Smooth muscle cell (in vitro differentiated cells): Measurements from ENCODE around the gene KLHL29. TPM values are rescaled to one million over a fixed set of nuclear protein-coding genes. Genes with fewer than 3 reads are reported as not detected.

ENCODE experiments used
- DNase-seq: peaks from one replicate; lab custom pipeline; 2025; ENCODE audit not compliant: unreplicated experiment; lab: John Stamatoyannopoulos, UW
- H2AFZ ChIP-seq: fragments of 200-600 bp; sonication (generic); 2 replicates; pipeline ENCODE4 v1.6.0; 2016; ENCODE audit warnings: antibody characterized with exemption, low read depth, mild to moderate bottlenecking
- H3F3A ChIP-seq: fragments of 200-600 bp; sonication (generic); 2 replicates; pipeline ENCODE4 v1.6.0; 2017; ENCODE audit warnings: antibody characterized with exemption, low read depth
- H3K27ac ChIP-seq: fragments of 200-600 bp; sonication (generic); 2 replicates; pipeline ENCODE4 v1.5.1; 2016; ENCODE audit warnings: low read depth, mild to moderate bottlenecking
- H3K27me3 ChIP-seq: fragments of 200-600 bp; sonication (generic); 2 replicates; pipeline ENCODE4 v1.6.1; 2016; ENCODE audit warnings: low read depth, mild to moderate bottlenecking
- H3K36me3 ChIP-seq: fragments of 200-600 bp; sonication (generic); 2 replicates; pipeline ENCODE4 v1.5.1; 2016; ENCODE audit warnings: low read depth
- H3K4me1 ChIP-seq: fragments of 200-600 bp; sonication (generic); 2 replicates; pipeline ENCODE4 v1.5.1; 2016; ENCODE audit warnings: low read depth
- H3K4me2 ChIP-seq: fragments of 200-600 bp; sonication (generic); 2 replicates; pipeline ENCODE4 v1.6.0; 2016; ENCODE audit warnings: mild to moderate bottlenecking
- H3K4me3 ChIP-seq: fragments of 200-600 bp; sonication (generic); 2 replicates; pipeline ENCODE4 v1.5.1; 2016; ENCODE audit warnings: mild to moderate bottlenecking
- H3K79me2 ChIP-seq: fragments of 200-600 bp; sonication (generic); 2 replicates; pipeline ENCODE4 v1.6.0; 2016; ENCODE audit warnings: low read depth, mild to moderate bottlenecking
- H3K9ac ChIP-seq: fragments of 200-600 bp; sonication (generic); 2 replicates; pipeline ENCODE4 v1.6.0; 2016; ENCODE audit warnings: low read depth
- H3K9me3 ChIP-seq: fragments of 200-600 bp; sonication (generic); replicated peaks from 2 replicates; pipeline ENCODE4 v1.5.1; 2016; ENCODE audit warnings: low read depth
- H4K20me1 ChIP-seq: fragments of 200-600 bp; sonication (generic); 2 replicates; pipeline ENCODE4 v1.6.0; 2016; ENCODE audit warnings: low read depth
- WGBS: methylation state at CpG from one replicate; pipeline ENCODE4 v1.1.7; 2016; ENCODE audit warnings: low lambda C conversion rate; 5-methylcytosine and 5-hydroxymethylcytosine counted together
- polyA plus RNA-seq: library from polyadenylated mRNA; unstranded; fragments of >200 nt; fragmentation: Nextera tagmentation; extraction: Ambion mirVana; gene quantifications from 2 replicates; pipeline ENCODE4 v1.2.1, GENCODE V29; 2016
- total RNA-seq: library from RNA; depleted of rRNA; stranded (reverse); fragments of >200 nt; gene quantifications from 2 replicates; pipeline ENCODE4 v1.2.3, GENCODE V29; 2014
- TF ChIP-seq, protein P1 (sequence below): fragments of 200-600 bp; sonication (generic); IDR thresholded peaks from 2 replicates; pipeline ENCODE4 v1.5.1; 2017; ENCODE audit warnings: borderline replicate concordance, mild to moderate bottlenecking, antibody characterized with exemption; ENCODE audit not compliant: insufficient read depth, poor library complexity, severe bottlenecking

Gene KLHL29
- total and polyA plus RNA-seq, 2 experiments from 2014 or later: 3.1 to 6.6 TPM

DNA sequence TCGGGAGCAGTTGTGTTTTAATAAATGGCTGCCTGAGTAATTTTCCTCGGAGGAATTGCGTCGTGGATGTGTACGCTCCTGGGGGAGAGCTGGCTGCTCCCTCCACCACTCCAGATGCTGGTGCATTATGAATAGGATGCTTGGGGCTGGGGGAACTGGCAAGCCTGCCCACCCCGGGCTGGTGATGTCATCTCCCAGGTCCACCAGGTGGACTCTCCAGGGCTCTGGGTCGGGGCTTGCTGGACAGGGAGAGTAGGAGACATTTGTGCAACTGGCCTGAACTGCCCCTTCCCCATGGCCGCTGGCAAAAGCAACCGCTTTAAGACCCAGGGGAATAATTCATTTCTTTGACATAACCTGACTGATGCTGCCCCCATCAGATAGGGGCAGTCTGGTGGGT is 158.7 kb downstream of the KLHL29 start:
- Histone ChIP-seq H3K27me3 (no peaks in the 10 kb centered on the region), H3K4me1 (peaks cover 15% of the 10 kb centered on the region), H3K4me2 (no peak overlapping the region), H3K9ac (no peak overlapping the region), H3K4me3 (no peak overlapping the region), H3K27ac (no peak overlapping the region), H3K9me3 (no peaks in the 10 kb centered on the region), H3K36me3 (no peaks in the 10 kb centered on the region), H4K20me1 (peaks cover 32% of the 10 kb centered on the region), H3F3A (peaks cover 3% of the 10 kb centered on the region), H3K79me2 (no peaks in the 10 kb centered on the region), H2AFZ (no peak overlapping the region)
- TF ChIP-seq, protein P1, sequence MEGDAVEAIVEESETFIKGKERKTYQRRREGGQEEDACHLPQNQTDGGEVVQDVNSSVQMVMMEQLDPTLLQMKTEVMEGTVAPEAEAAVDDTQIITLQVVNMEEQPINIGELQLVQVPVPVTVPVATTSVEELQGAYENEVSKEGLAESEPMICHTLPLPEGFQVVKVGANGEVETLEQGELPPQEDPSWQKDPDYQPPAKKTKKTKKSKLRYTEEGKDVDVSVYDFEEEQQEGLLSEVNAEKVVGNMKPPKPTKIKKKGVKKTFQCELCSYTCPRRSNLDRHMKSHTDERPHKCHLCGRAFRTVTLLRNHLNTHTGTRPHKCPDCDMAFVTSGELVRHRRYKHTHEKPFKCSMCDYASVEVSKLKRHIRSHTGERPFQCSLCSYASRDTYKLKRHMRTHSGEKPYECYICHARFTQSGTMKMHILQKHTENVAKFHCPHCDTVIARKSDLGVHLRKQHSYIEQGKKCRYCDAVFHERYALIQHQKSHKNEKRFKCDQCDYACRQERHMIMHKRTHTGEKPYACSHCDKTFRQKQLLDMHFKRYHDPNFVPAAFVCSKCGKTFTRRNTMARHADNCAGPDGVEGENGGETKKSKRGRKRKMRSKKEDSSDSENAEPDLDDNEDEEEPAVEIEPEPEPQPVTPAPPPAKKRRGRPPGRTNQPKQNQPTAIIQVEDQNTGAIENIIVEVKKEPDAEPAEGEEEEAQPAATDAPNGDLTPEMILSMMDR: no peak
- no peak for DNase-seq
- whole genome bisulfite sequencing: 92% methylated on average over 9 of the region's 9 CpGs

DNA sequence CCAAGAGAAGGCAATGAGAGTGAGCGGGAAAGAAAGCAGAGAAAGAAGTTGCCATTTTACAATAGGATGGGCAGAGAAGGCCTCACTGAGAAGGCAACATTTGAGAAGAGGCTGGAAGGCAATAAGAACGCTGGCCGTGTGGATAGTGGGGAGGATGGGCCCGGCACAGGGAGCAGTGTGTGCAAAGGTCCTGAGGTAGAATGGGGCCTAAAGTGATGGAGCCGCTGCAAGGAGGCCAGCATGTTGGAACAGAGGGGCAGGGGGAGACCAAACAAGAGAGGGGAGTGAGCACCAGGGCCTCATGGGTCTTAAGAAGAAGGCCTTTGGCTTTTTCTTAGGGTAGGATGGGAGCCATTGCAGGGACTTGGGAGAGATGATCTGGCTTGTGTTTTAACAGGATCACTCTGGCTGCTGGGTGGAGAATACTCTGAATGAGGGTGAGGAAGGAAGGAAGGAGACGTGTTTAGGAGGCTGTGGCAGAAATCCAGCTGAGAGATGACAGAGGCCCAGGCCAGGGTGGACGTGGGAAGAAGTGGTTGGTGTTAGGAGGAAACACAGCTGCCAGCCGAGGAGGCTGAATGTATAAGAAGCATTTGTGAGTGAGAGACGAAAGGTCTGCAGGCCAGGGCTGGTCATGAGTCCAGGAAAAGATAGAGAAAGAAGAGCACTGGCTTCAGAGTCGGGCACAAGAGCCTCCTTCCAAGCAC is 159.8 kb downstream of the KLHL29 start:
- Histone ChIP-seq H3K27me3 (no peaks in the 10 kb centered on the region), H4K20me1 (peaks cover 29% of the 10 kb centered on the region), H2AFZ (no peak overlapping the region), H3K36me3 (no peaks in the 10 kb centered on the region), H3K9me3 (no peaks in the 10 kb centered on the region), H3K9ac (no peak overlapping the region), H3K79me2 (no peaks in the 10 kb centered on the region), H3K4me2 (no peak overlapping the region), H3K27ac (peak overlapping the region; percentile 13), H3F3A (peaks cover 3% of the 10 kb centered on the region), H3K4me3 (no peak overlapping the region), H3K4me1 (peaks cover 21% of the 10 kb centered on the region)
- WGBS: 65% methylated on average over 10 of the region's 10 CpGs
- no peak for DNase-seq
- TF ChIP-seq, protein P1: no peak

DNA sequence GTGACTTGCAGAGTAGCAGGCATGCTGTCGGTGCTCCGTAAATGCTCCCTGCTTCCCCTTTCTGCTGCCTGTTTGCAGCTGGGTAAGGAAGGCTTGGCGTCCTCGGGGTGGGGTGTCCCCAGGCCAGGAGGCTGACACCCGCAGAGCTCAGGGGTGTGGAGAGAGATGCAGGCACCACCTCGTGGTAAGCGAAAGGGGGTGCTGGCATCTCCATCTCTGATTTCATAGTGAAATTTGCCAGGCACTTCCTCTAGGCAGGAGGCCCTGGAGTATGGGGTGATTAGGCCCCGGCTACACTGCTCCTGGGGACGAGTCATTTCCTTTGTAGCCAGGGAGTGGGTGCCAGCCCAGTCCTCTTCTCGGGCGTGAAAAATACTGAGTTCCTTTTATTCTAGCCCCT is 160.4 kb downstream of the KLHL29 start:
- Histone ChIP-seq H3K36me3 (no peaks in the 10 kb centered on the region), H2AFZ (no peak overlapping the region), H3K4me3 (no peak overlapping the region), H3F3A (peaks cover 3% of the 10 kb centered on the region), H3K27me3 (no peaks in the 10 kb centered on the region), H3K27ac (peak overlapping the region; percentile 24), H3K4me1 (peaks cover 21% of the 10 kb centered on the region), H3K9ac (peak overlapping the region; percentile 28), H3K79me2 (no peaks in the 10 kb centered on the region), H3K9me3 (no peaks in the 10 kb centered on the region), H4K20me1 (peaks cover 28% of the 10 kb centered on the region), H3K4me2 (no peak overlapping the region)
- TF ChIP-seq, protein P1: no peak
- no peak for DNase-seq
- 46% methylated on average over 11 of the region's 11 CpGs for WGBS

DNA sequence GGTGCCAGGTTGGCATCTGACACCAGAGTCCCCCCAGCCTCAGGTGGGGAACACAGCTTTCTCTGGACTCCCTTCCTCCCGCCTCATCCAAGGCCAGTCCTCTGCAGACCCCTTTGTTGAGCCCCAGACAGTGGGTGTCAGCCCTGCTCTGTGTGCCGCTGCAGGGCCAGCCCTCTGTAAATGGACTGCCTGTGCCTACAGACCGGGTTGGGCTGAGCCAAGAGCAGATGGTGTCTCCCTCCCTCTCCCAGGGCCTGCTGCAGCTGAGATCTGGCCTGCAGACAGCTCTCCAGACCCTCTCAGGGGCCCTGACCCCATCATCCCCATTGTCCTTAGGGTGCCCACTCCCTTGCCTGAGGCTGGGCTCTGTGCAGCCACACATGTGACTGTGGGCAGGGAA is 160.8 kb downstream of the KLHL29 start:
- no peaks in the 10 kb centered on the region for H3K9me3 ChIP-seq
- H3K4me3 ChIP-seq: no peak overlapping the region
- peaks cover 25% of the 10 kb centered on the region for H4K20me1 ChIP-seq
- H3K4me1 ChIP-seq: peaks cover 21% of the 10 kb centered on the region
- peaks cover 3% of the 10 kb centered on the region for H3F3A ChIP-seq
- DNase-seq: no peak
- H3K4me2 ChIP-seq: no peak overlapping the region
- TF ChIP-seq, protein P1: no peak
- no peaks in the 10 kb centered on the region for H3K27me3 ChIP-seq
- H3K79me2 ChIP-seq: no peaks in the 10 kb centered on the region
- peak overlapping the region; percentile 24 for H3K27ac ChIP-seq
- H3K9ac ChIP-seq: peak overlapping the region; percentile 28
- no peak overlapping the region for H2AFZ ChIP-seq
- no peaks in the 10 kb centered on the region for H3K36me3 ChIP-seq
- WGBS: 37% methylated on average over 3 of the region's 3 CpGs
